CD4-positive, alpha-beta T cell treated with Interleukin-2 at 100 ng/mL for 4 hours (primary cell): ENCODE data around the gene MYH1.

Experiments
- DNase-seq: peaks from one replicate; pipeline ENCODE4 v3.0.0-alpha.2; 2020; ENCODE audit warnings: low spot score

MYH1 gene

GRCh38 chr17:10482252-10482651 lies 36.1 kb downstream of the MYH1 start:
- DNase-seq = no peak

DNA sequence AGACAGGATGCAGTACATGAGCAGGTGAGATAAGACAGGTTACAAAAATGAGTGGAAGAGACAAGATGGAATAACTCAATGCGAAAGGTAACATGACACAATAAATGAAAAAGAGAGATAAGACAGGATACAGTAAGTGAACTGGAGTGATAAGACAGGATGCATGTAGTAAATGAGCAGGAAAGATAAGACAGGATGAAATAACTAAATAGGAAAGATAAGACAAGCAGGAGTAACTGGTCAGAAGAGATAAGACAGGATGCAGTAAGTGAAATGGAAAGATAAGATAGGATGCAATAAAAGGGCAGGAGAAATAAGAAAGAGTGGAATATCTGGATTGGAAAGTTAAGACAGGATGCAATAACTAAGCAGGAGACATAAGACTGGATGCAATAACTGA lies 40.6 kb downstream of the MYH1 start:
- no peak for DNase-seq

GRCh38 chr17:10474536-10474935 lies 43.8 kb downstream of the MYH1 start:
- no peak for DNase-seq

DNA sequence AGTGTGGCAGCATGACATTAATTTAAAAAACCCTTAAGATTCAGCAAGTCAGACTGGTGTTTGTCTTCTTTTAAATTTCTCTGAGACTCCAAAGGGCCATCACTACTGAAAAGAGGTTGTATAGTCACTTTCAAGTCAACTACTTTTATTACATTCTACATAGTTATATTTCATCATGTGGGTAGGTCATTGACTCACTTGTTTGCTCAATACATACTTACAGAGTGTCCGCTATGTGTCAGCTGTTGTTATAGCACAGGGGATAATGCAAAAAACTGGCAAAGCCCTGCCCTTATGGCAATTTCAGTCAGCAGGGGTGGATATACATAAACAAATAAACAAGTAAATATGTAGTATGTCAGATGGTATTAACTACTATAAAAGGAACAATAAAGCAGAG lies 46.5 kb downstream of the MYH1 start:
- DNase-seq = no peak

DNA sequence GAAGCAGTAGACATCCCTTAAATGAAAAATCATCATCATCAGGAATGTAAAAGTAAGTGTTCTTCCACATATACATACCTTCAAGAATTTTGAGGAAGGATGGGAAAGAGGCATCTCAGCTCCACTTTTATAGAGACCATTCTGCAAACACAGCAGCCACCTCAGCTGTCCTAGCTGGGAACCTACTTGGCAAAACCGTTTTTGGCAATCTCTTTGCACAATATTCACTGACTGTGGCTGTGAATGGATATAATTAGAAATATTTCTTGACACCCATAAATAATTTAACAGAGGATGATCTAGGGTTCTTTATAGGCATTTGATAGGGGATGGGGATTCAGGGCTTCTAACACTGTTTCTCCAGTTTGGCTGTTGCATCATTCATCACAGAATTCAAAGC lies 48.9 kb downstream of the MYH1 start, which contains the start of gene MYH4:
Gene MYH4 (minus strand): TSS at position 101 of the 400 bp plus-strand sequence. CDS start 2,814 bp downstream, outside the sequence.
- no peak for DNase-seq

GRCh38 chr17:10463402-10463801 lies 54.9 kb downstream of the MYH1 start:
- no peak for DNase-seq

DNA sequence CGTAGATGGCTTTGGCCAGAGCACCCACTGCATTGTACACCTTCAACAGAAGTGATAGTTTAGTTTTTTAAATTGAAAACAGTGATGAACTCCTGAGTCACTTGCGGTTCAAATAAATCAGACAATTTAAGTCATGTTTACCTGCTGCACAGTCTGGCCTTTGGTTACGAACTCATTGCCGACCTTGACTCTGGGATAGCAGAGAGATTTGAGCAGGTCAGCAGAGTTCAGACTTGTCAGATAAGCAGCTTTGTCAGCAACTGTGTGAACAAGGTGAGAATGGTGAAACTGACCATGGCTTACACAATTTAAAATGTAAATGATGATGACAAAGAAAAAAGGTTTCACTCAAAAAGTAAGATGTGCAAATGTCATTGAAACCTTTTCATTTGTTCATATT lies 58.3 kb downstream of the MYH1 start:
- DNase-seq = no peak

DNA sequence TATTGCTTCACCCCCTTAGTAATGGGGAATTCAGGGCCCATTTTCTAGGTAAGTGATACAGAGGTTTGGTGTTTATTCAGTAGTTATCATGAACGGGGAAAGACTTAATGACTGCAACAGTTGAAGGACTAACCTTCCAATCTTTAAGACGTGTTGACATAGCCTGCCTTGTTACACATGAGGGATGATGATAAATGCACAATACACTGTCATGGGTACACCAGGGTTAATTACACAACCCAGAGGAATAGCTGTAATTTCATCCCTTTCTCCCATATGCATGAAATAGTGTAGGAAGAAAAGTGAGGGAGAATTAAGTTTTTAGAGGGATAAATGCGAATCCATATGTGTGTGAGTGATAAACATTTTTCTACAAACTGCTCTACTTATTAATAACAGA lies 59.6 kb downstream of the MYH1 start:
- no peak for DNase-seq

GRCh38 chr17:10457952-10458351 lies 60.4 kb downstream of the MYH1 start:
- DNase-seq = no peak

DNA sequence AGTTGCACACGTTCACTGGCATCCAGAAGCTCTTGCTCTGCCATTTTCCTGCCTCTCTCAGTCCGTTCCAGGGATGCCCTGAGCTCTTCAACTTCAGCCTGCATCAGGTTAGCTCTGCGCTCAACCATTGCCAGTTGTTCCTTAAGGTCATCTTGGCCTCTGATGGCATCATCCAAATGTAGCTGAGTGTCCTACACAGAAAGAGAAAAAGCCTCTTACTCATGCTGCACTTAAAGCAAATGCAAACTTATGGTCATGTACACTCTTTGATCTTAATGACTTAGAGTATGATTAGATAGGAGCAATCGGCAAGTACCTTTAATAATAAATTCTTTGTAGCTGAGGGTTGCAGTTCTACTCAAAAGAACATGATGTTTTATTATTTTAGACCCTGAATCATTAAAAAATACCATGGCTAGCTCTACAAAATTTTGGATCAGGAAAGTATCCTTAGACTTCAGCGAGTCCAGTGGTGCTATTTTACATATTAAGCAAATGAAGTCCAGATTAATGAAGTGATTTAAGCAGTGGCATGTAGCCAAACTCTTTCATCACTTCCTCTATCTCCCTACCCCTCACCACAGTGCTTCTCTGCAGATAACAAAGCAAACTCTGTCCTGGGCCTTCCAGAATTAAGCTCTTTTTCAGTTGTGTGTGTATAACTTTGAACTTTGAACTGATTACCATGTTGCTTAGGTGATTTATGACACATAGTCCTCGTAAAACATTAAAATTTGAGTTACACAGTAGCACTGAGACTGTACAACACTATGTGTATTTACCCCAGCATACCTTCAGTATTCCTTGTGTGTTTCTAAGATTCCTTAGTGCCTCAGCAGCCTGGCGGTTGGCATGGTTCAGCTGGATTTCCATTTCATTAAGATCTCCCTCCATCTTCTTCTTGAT lies 71.1 kb downstream of the MYH1 start:
- no peak for DNase-seq
